WTC11 (cell line): ENCODE data around the gene GEMIN2. TPM values are rescaled to one million over a fixed set of nuclear protein-coding genes. Genes with fewer than 3 reads are reported as not detected.
A peak's percentile ranks its signal among the peaks of the same experiment; 100 is the strongest.

ENCODE experiments used
- ATAC-seq: fragments of 200-7000 bp; cut with Tn5 transposase; 2 replicates; pipeline ENCODE4 v1.10.0; 2021; ENCODE audit warnings: mild to moderate bottlenecking, moderate library complexity
- CTCF ChIA-PET: fragments of 300-600 bp; sonication (Branson Sonifier 250); formaldehyde crosslinking; loops from one replicate; lab custom pipeline; 2021; ENCODE audit warnings: antibody characterized with exemption; lab: Charles Lee
- POLR2A ChIA-PET: fragments of 350-600 bp; sonication (Branson Sonifier 250); formaldehyde crosslinking; loops from one replicate; lab custom pipeline; 2021; ENCODE audit warnings: antibody characterized with exemption; lab: Charles Lee
- DNase-seq: peaks from one replicate; pipeline ENCODE4 v3.0.0; 2021; ENCODE audit warnings: low spot score
- H3K27ac Mint-ChIP-seq: 2 replicates; pipeline ENCODE4 v1.8.0; 2021; ENCODE audit warnings: mixed read lengths
- H3K27me3 Mint-ChIP-seq: 2 replicates; pipeline ENCODE4 v1.8.0; 2021; ENCODE audit warnings: low read depth, mild to moderate bottlenecking, moderate library complexity, mixed read lengths
- H3K36me3 Mint-ChIP-seq: 2 replicates; pipeline ENCODE4 v1.8.0; 2021; ENCODE audit warnings: mixed read lengths
- H3K4me1 Mint-ChIP-seq: 2 replicates; pipeline ENCODE4 v1.8.0; 2022; ENCODE audit warnings: mixed read lengths
- H3K4me3 Mint-ChIP-seq: 2 replicates; pipeline ENCODE4 v1.8.0; 2021; ENCODE audit warnings: mild to moderate bottlenecking, moderate library complexity, mixed read lengths
- H3K9me3 Mint-ChIP-seq: 2 replicates; pipeline ENCODE4 v1.8.0; 2021; ENCODE audit warnings: mixed read lengths
- EMX1 ChIP-seq: fragments of 250-450 bp; sonication (Bioruptor Pico); IDR thresholded peaks from 2 replicates; pipeline ENCODE4 v1.8.0; 2021; ENCODE audit warnings: mild to moderate bottlenecking
- FOXP1 ChIP-seq: sonication (generic); formaldehyde crosslinking; IDR thresholded peaks from 2 replicates; pipeline ENCODE4 v1.8.0; 2022; ENCODE audit warnings: missing genetic modification reagents, mild to moderate bottlenecking, moderate library complexity, borderline replicate concordance
- JAZF1 ChIP-seq: fragments of 250-450 bp; sonication (Bioruptor Pico); IDR thresholded peaks from 2 replicates; pipeline ENCODE4 v1.9.0; 2021; ENCODE audit warnings: moderate library complexity, mild to moderate bottlenecking, inconsistent platforms
- NFATC4 ChIP-seq: fragments of 250-450 bp; sonication (Bioruptor Pico); IDR thresholded peaks from 2 replicates; pipeline ENCODE4 v1.9.0; 2021; ENCODE audit warnings: mild to moderate bottlenecking
- USF2 ChIP-seq: sonication (generic); formaldehyde crosslinking; IDR thresholded peaks from 2 replicates; pipeline ENCODE4 v1.8.1; 2023; ENCODE audit warnings: mild to moderate bottlenecking, missing genetic modification reagents, moderate library complexity
- ZBTB43 ChIP-seq: sonication (generic); formaldehyde crosslinking; IDR thresholded peaks from 2 replicates; pipeline ENCODE4 v1.8.1; 2023; ENCODE audit warnings: mild to moderate bottlenecking, missing genetic modification reagents
- ZNF512 ChIP-seq: sonication (generic); formaldehyde crosslinking; IDR thresholded peaks from 2 replicates; pipeline ENCODE4 v1.8.1; 2022; ENCODE audit warnings: missing genetic modification reagents, borderline replicate concordance
- total RNA-seq: library from RNA; stranded (reverse); gene quantifications from 3 replicates; pipeline ENCODE4 v1.2.3, GENCODE V29; 2021
- TF ChIP-seq, protein P1 (sequence below): sonication (generic); formaldehyde crosslinking; IDR thresholded peaks from 2 replicates; pipeline ENCODE4 v1.8.0; 2023; ENCODE audit warnings: mild to moderate bottlenecking, missing genetic modification reagents
- TF ChIP-seq, protein P2 (sequence below): fragments of 250-450 bp; sonication (Bioruptor Pico); IDR thresholded peaks from 2 replicates; pipeline ENCODE4 v1.9.0; 2021; ENCODE audit warnings: mild to moderate bottlenecking, borderline replicate concordance
- TF ChIP-seq, protein P3 (sequence below): fragments of 250-450 bp; sonication (Bioruptor Pico); IDR thresholded peaks from 2 replicates; pipeline ENCODE4 v1.8.0; 2021; ENCODE audit warnings: mild to moderate bottlenecking
- TF ChIP-seq, protein P4 (sequence below): fragments of 250-450 bp; sonication (Bioruptor Pico); conservative IDR thresholded peaks from 2 replicates; pipeline ENCODE4 v1.9.0; 2021; ENCODE audit warnings: mild to moderate bottlenecking
- TF ChIP-seq, protein P5 (sequence below): fragments of 250-450 bp; sonication (Bioruptor Pico); IDR thresholded peaks from 2 replicates; pipeline ENCODE4 v1.9.0; 2021; ENCODE audit warnings: mild to moderate bottlenecking

Gene GEMIN2
- total RNA-seq, 1 experiment from 2014 or later = 27.1 TPM

GRCh38 chr14:39181693-39182047, 67.5 kb downstream of the GEMIN2 start:
- H3K9me3 Mint-ChIP-seq = no peaks in the 10 kb centered on the region
- ATAC-seq (no peak), DNase-seq (no peak)
- CTCF ChIA-PET = no interaction called here
- H3K27me3 Mint-ChIP-seq = no peaks in the 10 kb centered on the region
- H3K4me3 Mint-ChIP-seq = no peak overlapping the region
- H3K27ac Mint-ChIP-seq = no peak overlapping the region
- POLR2A ChIA-PET = interaction anchor here (1.3 kb wide), 1 partner anchor 11 kb away, joined by 6 read pairs; the partner anchor contains the start of gene TRAPPC6B
- H3K36me3 Mint-ChIP-seq = peaks cover 27% of the 10 kb centered on the region
- TF ChIP-seq, protein P1, sequence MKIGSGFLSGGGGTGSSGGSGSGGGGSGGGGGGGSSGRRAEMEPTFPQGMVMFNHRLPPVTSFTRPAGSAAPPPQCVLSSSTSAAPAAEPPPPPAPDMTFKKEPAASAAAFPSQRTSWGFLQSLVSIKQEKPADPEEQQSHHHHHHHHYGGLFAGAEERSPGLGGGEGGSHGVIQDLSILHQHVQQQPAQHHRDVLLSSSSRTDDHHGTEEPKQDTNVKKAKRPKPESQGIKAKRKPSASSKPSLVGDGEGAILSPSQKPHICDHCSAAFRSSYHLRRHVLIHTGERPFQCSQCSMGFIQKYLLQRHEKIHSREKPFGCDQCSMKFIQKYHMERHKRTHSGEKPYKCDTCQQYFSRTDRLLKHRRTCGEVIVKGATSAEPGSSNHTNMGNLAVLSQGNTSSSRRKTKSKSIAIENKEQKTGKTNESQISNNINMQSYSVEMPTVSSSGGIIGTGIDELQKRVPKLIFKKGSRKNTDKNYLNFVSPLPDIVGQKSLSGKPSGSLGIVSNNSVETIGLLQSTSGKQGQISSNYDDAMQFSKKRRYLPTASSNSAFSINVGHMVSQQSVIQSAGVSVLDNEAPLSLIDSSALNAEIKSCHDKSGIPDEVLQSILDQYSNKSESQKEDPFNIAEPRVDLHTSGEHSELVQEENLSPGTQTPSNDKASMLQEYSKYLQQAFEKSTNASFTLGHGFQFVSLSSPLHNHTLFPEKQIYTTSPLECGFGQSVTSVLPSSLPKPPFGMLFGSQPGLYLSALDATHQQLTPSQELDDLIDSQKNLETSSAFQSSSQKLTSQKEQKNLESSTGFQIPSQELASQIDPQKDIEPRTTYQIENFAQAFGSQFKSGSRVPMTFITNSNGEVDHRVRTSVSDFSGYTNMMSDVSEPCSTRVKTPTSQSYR = no peak
- TF ChIP-seq, protein P2, sequence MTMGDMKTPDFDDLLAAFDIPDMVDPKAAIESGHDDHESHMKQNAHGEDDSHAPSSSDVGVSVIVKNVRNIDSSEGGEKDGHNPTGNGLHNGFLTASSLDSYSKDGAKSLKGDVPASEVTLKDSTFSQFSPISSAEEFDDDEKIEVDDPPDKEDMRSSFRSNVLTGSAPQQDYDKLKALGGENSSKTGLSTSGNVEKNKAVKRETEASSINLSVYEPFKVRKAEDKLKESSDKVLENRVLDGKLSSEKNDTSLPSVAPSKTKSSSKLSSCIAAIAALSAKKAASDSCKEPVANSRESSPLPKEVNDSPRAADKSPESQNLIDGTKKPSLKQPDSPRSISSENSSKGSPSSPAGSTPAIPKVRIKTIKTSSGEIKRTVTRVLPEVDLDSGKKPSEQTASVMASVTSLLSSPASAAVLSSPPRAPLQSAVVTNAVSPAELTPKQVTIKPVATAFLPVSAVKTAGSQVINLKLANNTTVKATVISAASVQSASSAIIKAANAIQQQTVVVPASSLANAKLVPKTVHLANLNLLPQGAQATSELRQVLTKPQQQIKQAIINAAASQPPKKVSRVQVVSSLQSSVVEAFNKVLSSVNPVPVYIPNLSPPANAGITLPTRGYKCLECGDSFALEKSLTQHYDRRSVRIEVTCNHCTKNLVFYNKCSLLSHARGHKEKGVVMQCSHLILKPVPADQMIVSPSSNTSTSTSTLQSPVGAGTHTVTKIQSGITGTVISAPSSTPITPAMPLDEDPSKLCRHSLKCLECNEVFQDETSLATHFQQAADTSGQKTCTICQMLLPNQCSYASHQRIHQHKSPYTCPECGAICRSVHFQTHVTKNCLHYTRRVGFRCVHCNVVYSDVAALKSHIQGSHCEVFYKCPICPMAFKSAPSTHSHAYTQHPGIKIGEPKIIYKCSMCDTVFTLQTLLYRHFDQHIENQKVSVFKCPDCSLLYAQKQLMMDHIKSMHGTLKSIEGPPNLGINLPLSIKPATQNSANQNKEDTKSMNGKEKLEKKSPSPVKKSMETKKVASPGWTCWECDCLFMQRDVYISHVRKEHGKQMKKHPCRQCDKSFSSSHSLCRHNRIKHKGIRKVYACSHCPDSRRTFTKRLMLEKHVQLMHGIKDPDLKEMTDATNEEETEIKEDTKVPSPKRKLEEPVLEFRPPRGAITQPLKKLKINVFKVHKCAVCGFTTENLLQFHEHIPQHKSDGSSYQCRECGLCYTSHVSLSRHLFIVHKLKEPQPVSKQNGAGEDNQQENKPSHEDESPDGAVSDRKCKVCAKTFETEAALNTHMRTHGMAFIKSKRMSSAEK (CRISPR knock-in tag) = no peak
- peaks cover 19% of the 10 kb centered on the region for H3K4me1 Mint-ChIP-seq

DNA sequence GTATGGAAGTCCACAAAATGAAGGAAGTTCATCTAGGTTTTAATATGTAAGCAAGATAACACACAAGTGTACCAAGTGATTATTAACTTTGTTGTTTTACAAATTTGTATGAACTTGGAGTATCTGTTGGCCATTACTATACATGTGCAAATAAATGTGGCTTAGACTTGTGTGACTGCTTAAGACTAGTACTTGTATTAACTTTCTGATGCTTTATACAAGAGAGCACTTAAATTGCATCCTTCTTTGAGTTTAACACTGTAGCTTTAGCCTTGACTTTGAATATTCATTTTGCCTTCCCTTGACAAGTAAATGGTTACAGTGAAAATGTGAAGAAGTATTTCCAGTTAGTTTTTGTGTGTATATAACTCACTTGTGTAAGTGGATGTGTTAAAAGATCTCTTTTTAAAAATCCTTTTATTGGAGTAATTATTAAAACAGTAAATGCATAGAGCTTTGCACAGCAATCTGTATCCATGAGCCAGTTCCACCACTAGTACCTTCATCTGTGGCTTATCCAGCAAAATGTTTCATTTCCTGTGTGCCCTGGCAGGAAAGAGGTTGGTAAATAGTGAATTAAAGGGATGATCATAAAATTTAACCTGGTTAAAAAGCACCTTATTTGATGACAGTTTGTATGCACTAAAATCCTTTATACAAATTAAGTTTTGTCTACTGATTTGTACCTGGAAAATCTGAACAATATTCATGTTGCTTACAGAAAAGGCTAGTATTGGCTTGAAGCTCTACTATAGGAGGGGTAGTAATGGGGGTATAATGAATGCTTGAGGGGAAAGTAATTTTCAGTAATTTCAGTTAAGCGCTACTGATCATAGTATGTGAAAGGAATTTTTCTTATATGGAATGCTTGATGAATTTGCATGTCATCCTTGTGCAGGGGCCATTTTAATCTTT, 68.9 kb downstream of the GEMIN2 start:
- DNase-seq (no peak), ATAC-seq (no peak)
- Mint-ChIP-seq H3K4me3 (no peak overlapping the region), H3K4me1 (peaks cover 24% of the 10 kb centered on the region), H3K36me3 (peaks cover 27% of the 10 kb centered on the region), H3K27me3 (no peaks in the 10 kb centered on the region), H3K9me3 (no peaks in the 10 kb centered on the region), H3K27ac (peak overlapping the region; percentile 20)
- ChIA-PET CTCF (no interaction called here), POLR2A (interaction anchor here (0.7 to 1.2 kb wide), 2 partner anchors 13 to 16 kb away, joined by 4 to 7 read pairs; partner anchors contain the start of gene TRAPPC6B)
- TF ChIP-seq ZNF512 (CRISPR knock-in tag) (no peak), EMX1 (0 out of 2 replicates have a peak, but pooled peaks have one; percentile 74), FOXP1 (no peak), ZBTB43 (CRISPR knock-in tag) (no peak), JAZF1 (CRISPR knock-in tag) (no peak), USF2 (no peak), NFATC4 (peak; percentile 42; the same call in 1 of the 2 replicates)
- TF ChIP-seq, protein P3, sequence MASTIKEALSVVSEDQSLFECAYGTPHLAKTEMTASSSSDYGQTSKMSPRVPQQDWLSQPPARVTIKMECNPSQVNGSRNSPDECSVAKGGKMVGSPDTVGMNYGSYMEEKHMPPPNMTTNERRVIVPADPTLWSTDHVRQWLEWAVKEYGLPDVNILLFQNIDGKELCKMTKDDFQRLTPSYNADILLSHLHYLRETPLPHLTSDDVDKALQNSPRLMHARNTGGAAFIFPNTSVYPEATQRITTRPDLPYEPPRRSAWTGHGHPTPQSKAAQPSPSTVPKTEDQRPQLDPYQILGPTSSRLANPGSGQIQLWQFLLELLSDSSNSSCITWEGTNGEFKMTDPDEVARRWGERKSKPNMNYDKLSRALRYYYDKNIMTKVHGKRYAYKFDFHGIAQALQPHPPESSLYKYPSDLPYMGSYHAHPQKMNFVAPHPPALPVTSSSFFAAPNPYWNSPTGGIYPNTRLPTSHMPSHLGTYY (CRISPR knock-in tag) = peak; percentile 8; the same call in 1 of the 2 replicates
- TF ChIP-seq, protein P4, sequence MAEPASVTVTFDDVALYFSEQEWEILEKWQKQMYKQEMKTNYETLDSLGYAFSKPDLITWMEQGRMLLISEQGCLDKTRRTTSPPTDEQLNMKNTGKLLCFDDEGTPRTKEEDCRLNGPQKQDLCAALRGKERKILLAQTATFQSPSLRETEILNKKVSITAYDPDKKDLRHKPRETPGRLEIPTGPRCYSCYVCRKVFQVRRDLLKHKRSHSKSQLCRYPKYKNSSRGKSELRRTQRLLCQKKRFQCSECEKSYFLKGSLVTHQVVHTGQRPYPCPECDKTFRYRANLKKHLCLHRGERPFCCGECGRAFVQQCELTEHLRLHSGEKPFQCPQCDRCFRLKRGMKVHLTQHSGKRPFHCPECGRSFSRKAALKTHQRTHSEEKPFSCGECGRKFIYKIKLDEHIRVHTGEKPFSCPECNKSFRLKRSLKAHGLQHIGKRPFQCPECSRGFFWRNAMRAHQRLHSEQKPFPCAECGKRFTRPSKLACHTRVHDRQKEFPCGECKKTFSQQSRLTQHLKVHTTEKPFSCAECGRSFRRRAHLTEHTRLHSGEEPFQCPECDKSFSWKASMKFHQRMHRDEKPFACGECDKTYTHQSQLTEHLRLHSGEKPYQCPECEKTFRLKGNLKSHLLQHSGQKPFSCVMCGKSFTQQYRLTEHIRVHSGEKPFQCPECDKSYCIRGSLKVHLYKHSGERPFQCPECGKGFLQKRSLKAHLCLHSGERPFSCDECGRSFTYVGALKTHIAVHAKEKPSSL (CRISPR knock-in tag) = peak; percentile 48; the same call in 1 of the 2 replicates
- TF ChIP-seq, protein P5, sequence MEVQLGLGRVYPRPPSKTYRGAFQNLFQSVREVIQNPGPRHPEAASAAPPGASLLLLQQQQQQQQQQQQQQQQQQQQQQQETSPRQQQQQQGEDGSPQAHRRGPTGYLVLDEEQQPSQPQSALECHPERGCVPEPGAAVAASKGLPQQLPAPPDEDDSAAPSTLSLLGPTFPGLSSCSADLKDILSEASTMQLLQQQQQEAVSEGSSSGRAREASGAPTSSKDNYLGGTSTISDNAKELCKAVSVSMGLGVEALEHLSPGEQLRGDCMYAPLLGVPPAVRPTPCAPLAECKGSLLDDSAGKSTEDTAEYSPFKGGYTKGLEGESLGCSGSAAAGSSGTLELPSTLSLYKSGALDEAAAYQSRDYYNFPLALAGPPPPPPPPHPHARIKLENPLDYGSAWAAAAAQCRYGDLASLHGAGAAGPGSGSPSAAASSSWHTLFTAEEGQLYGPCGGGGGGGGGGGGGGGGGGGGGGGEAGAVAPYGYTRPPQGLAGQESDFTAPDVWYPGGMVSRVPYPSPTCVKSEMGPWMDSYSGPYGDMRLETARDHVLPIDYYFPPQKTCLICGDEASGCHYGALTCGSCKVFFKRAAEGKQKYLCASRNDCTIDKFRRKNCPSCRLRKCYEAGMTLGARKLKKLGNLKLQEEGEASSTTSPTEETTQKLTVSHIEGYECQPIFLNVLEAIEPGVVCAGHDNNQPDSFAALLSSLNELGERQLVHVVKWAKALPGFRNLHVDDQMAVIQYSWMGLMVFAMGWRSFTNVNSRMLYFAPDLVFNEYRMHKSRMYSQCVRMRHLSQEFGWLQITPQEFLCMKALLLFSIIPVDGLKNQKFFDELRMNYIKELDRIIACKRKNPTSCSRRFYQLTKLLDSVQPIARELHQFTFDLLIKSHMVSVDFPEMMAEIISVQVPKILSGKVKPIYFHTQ (CRISPR knock-in tag) = no peak
